GM12875 (cell line): Measurements from ENCODE around the gene CARD6.
"Not testable (repeated sequence)": the region's sequence is repeated elsewhere in the genome, so short reads cannot be mapped to it uniquely, and the experiment has no call there.

Experiments
- H3K4me3 ChIP-seq: one replicate; pipeline ENCODE4 v1.5.1; 2011; ENCODE audit warnings: low read depth, low read length, control low read depth
- TF ChIP-seq, protein P1 (sequence below): IDR thresholded peaks from 2 replicates; pipeline ENCODE4 v1.5.1; 2011; ENCODE audit warnings: low read depth, mild to moderate bottlenecking, control low read depth, inconsistent platforms, low read length, moderate library complexity, borderline replicate concordance; ENCODE audit not compliant: insufficient read depth

Gene CARD6

DNA sequence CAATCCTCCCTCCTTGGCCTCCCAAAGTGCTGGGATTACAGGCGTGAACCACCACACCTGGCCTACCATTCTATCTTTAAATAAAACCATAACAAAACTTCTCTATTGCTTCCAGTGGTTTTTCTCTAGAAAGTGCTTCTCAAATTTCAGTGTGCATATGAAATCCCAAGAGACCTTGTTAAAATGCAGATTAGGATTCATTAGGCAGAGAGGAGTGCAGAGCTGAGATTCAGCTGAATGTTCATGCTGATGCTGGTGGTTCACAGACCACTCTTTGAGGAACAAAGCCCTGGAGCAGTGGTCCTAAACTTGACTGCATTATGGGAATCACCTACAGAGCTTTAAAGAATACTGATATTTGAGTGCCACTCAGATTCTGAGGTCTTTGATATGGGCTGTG is 28.2 kb downstream of the CARD6 start:
- TF ChIP-seq, protein P1, sequence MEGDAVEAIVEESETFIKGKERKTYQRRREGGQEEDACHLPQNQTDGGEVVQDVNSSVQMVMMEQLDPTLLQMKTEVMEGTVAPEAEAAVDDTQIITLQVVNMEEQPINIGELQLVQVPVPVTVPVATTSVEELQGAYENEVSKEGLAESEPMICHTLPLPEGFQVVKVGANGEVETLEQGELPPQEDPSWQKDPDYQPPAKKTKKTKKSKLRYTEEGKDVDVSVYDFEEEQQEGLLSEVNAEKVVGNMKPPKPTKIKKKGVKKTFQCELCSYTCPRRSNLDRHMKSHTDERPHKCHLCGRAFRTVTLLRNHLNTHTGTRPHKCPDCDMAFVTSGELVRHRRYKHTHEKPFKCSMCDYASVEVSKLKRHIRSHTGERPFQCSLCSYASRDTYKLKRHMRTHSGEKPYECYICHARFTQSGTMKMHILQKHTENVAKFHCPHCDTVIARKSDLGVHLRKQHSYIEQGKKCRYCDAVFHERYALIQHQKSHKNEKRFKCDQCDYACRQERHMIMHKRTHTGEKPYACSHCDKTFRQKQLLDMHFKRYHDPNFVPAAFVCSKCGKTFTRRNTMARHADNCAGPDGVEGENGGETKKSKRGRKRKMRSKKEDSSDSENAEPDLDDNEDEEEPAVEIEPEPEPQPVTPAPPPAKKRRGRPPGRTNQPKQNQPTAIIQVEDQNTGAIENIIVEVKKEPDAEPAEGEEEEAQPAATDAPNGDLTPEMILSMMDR: no peak
- H3K4me3 ChIP-seq: no peak overlapping the region

DNA sequence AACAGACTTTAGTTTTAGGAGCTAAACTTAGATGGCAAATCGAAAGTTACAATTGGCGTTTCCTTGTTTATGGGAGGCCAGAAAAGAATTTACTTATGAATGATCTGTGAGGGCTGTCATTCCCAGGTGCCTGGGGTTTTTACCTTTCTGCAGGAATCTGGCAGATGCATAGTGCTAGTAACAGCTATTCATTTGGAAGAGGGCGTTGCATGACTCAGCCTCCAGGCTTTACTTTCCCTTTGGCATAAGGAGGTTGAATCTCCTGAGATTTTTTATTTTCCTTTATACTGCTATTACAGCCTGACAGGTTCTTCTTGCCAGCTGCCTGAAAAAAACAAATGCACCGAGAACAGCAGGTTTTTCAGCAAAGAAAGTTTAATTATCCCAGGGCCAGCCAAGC is 30.0 kb downstream of the CARD6 start:
- TF ChIP-seq, protein P1: no peak
- H3K4me3 ChIP-seq: no peak overlapping the region

DNA sequence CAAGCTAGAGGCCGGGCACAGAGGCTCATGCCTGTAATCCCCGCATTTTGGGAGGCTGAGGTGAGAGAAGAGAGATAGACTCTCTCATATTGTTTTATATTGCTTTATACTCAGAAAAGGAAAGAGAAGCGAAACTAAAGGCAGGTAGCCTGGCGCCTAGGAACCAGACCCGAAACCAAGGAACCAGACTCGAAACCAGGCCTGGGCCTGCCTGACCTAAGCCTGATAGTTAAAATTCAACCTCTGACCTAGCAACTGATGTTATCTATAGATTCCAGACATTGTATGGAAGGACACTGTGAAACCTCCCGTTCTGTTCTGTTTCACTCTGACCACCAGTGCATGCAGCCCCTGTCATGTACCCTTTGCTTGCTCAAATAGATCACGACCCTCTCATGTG is 31.1 kb downstream of the CARD6 start:
- H3K4me3 ChIP-seq: not testable (repeated sequence)

DNA sequence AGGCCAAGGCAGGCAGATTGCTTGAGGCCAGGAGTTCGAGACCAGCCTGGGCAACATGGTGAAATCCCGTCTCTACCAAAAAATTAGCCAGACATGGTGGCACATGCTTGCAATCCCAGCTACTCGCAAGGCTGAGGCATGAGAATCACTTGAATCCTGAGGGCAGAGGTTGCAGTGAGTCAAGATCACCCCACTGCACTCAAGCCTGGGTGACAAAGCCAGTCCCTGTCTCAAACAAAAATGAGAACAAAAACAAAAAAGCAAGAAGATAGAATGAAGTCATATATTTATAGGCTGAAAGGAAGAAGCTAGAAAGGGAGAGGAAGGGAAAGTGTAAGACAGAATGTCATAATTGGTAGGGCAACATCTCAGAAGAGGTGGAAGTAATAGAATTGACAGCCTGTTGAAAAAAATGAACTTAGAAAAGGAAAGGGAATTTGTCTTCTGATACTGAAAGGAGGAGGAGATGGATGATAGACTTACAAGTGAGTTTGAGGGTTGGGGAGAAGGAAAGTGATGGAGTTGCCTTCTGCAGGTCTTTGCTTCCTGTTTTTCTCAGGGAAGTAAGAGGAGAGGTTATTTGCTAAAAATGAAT is 32.2 kb downstream of the CARD6 start:
- TF ChIP-seq, protein P1: no peak
- no peak overlapping the region for H3K4me3 ChIP-seq

DNA sequence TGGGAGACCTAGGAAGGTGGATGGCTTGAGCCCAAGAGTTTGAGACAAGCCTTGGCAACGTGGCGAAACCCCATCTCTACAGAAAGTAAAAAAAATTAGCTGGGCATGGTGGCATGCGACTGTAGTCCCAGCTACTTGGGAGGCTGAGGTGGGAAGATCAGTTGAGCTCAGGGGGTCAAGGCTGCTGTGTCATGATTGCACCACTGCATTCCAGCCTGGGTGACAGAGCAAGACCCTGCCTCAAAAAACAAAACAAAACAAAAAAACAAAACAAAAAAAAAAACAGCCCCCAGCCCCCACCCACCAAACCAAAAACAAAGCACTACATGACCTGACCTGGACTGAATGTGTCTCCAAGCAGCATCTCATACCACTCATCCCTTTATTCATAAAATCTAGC is 34.8 kb downstream of the CARD6 start:
- H3K4me3 ChIP-seq: no peak overlapping the region
- TF ChIP-seq, protein P1: no peak

DNA sequence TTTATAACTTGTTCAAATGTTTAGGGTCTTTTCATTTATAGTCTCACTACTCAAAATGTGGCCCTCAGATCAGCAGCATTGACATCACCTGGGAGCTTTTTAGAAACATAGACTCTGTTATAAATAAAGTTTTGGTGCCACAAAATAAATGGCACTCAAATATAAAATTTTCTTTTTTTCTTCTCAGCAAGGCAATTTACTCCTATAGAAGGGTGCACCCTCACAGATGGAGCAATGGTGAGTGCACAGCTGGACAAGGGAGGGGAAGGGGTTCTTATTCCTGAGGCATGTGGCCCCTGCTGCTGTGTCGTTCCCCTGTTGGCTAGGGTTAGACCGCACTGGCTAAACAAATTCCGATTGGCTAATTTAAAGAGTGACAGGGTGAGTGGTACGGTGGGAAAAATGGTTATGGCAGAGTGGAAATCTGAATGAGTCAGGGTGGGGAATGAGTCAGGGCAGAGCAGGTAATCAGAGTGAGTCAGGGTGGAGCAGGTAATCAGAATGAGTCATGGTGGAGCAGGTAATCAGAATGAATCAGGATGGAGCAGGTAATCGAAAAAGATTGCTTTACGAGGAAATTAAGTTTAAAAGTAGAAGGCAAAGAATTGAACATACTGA is 36.3 kb downstream of the CARD6 start:
- H3K4me3 ChIP-seq: no peak overlapping the region
- TF ChIP-seq, protein P1: no peak

DNA sequence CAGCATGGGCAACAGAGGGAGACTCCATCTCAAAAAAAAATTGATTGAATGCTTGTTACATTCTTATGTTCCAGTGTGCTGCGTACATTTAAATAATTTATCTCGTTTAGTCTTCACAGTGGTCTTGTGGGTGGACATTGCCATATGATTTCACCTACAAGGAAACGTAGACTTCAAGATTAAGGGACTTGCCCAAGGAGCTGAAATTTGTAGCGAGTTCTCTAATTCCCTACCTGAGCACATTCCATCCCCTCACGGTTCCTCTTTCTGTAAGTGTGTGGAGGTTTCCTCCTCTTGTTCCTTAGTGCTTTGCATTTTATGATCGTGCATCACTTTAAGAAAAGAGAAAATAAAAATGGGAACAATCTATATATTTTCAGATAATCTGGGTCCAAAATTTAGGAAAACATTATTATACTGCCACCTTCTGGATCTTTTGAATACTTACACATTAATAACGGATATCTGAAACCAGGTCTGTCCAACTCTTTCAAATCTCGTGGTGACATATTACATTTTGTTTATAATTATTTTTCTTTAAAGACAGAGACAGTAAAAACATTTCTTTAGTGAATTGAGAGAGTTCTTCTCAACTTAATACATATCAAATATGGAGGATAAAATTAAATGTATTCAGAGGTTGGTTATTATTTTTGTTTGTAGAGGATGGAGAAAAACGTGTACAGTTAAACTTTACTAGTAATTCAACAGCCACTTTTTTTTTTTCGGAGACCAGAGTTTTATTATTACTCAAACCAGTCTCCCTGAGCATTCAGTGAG is 38.2 kb downstream of the CARD6 start:
- H3K4me3 ChIP-seq: no peak overlapping the region
- TF ChIP-seq, protein P1: 0 out of 2 replicates have a peak, but pooled peaks have one; percentile 7
